Measurements from ENCODE around the gene SHOX.

DNA sequence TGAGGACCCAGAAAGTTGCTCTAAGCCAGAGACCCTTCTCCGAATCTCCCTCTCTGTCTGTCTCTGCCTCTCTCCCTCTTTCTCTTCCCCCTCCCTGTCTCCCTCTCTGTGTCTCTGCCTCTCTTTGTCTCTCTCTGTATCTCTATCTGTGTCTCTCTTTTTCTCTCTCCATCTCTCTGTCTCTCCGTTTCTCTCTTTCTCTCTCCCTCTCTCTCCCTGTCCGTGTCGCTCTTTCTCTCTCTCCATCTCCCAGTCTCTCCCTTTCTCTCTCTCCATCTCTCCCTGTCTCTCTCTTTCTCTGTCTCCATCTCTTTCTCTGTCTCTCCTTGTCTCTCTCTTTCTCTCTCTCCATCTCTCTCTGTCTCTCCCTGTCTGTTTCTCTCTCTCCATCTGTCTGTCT is 2.6 kb upstream of the SHOX start:
- TF ChIP-seq TCF7 (IDR thresholded peaks at IDR 0.05; ENCODE audit: borderline replicate concordance): no peak
- no peak for TF ChIP-seq CTCF (IDR thresholded peaks at IDR 0.05 in 2 of 3, conservative IDR thresholded peaks at IDR 0.05 in 1 of 3; ENCODE audit: control insufficient read depth in 2 of 3, extremely low read depth in 1 of 3, insufficient read depth in 1 of 3, low read depth in 3 of 3, low read length in 3 of 3)
- no peak for TF ChIP-seq NR2C2 (IDR thresholded peaks at IDR 0.05; ENCODE audit: borderline replicate concordance, control insufficient read depth, insufficient read length, low read depth)
- TF ChIP-seq MEF2B (IDR thresholded peaks at IDR 0.05; ENCODE audit: partially characterized antibody, poor library complexity, severe bottlenecking): no peak
- TF ChIP-seq TAF1 (IDR thresholded peaks at IDR 0.05; ENCODE audit: borderline replicate concordance, low read depth, low read length): no peak
- TF ChIP-seq HDGF (IDR thresholded peaks at IDR 0.05): no peak
- TF ChIP-seq SMC3 (IDR thresholded peaks at IDR 0.05; ENCODE audit: borderline replicate concordance, low read length): no peak
- TF ChIP-seq PBX3 (IDR thresholded peaks at IDR 0.05; ENCODE audit: insufficient replicate concordance, low read depth, low read length): no peak
- no peak for TF ChIP-seq POLR2AphosphoS5 (IDR thresholded peaks at IDR 0.05; ENCODE audit: low read length)
- TF ChIP-seq, protein P1, sequence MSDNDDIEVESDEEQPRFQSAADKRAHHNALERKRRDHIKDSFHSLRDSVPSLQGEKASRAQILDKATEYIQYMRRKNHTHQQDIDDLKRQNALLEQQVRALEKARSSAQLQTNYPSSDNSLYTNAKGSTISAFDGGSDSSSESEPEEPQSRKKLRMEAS (IDR thresholded peaks at IDR 0.05; ENCODE audit: low read depth, low read length): no peak
- TF ChIP-seq SIN3A (IDR thresholded peaks at IDR 0.05; ENCODE audit: low read depth, low read length): no peak

All from GM12878 (cell line).